Stimulated activated naive CD8-positive, alpha-beta T cell treated with anti-CD3 and anti-CD28 coated beads, Interleukin-15, amount 100 ng/mL, for 72 hours (primary cell): Measurements from ENCODE around the gene TMCO2.

Experiments used
- ATAC-seq: fragments of 150-1000 bp; cut with Tn5 transposase; 2 replicates; pipeline ENCODE4 v1.10.0; 2021; ENCODE audit warnings: mild to moderate bottlenecking, moderate library complexity
- DNase-seq, 2 donors: peaks; one replicate each; pipeline ENCODE4 v3.0.0; 2021 to 2022
- H3K27ac Mint-ChIP-seq, 2 donors: one replicate each; pipeline ENCODE4 v1.8.0; 2022; ENCODE audit warnings: mild to moderate bottlenecking in 2 of 2, mixed read lengths in 2 of 2, moderate library complexity in 2 of 2
- H3K27me3 Mint-ChIP-seq: one replicate; pipeline ENCODE4 v1.8.0; 2022; ENCODE audit warnings: mixed read lengths
- H3K4me1 Mint-ChIP-seq: one replicate; pipeline ENCODE4 v1.8.0; 2022; ENCODE audit warnings: mild to moderate bottlenecking, mixed read lengths
- H3K4me3 Mint-ChIP-seq, 2 donors: one replicate each; pipeline ENCODE4 v1.8.0; 2022; ENCODE audit warnings: mild to moderate bottlenecking in 2 of 2, mixed read lengths in 2 of 2, moderate library complexity in 1 of 2
- H3K9me3 Mint-ChIP-seq, 2 donors: one replicate each; pipeline ENCODE4 v1.8.0; 2022; ENCODE audit warnings: mixed read lengths in 2 of 2

Gene TMCO2

GRCh38 chr1:40248412-40248811 lies 675 bp downstream of the TMCO2 start:
- peaks cover 13% of the 10 kb centered on the region for H3K27me3 Mint-ChIP-seq
- no peaks in the 10 kb centered on the region for H3K9me3 Mint-ChIP-seq
- no peak for DNase-seq
- H3K4me3 Mint-ChIP-seq, result no peak overlapping the region
- no peak for ATAC-seq
- no peak overlapping the region for H3K27ac Mint-ChIP-seq
- H3K4me1 Mint-ChIP-seq, result peaks cover 21% of the 10 kb centered on the region

GRCh38 chr1:40251456-40251855 lies 3.7 kb downstream of the TMCO2 start:
- H3K9me3 Mint-ChIP-seq, result no peaks in the 10 kb centered on the region
- no peaks in the 10 kb centered on the region for H3K27me3 Mint-ChIP-seq
- H3K4me3 Mint-ChIP-seq, result no peak overlapping the region
- no peak for DNase-seq
- no peak for ATAC-seq
- peaks cover 10% of the 10 kb centered on the region for H3K4me1 Mint-ChIP-seq
- no peak overlapping the region for H3K27ac Mint-ChIP-seq

- Mint-ChIP-seq H3K27me3 (no peaks in the 10 kb centered on the region), H3K27ac (peak overlapping the region in 1 of 2 donors; percentile 42), H3K9me3 (no peaks in the 10 kb centered on the region), H3K4me3 (no peak overlapping the region), H3K4me1 (peaks cover 13% of the 10 kb centered on the region)
- ATAC-seq, result no peak
- no peak for DNase-seq
Observed at GRCh38 chr1:40252601-40253000, 4.9 kb downstream of the TMCO2 start.

- ATAC-seq (no peak), DNase-seq (no peak)
- Mint-ChIP-seq H3K27ac (no peak overlapping the region), H3K9me3 (no peaks in the 10 kb centered on the region), H3K4me3 (no peak overlapping the region), H3K4me1 (peaks cover 22% of the 10 kb centered on the region), H3K27me3 (no peaks in the 10 kb centered on the region)
Observed at GRCh38 chr1:40255231-40255630, 7.5 kb downstream of the TMCO2 start.

- H3K4me3 Mint-ChIP-seq, result peak overlapping the region; percentile 89 to 90
- peaks cover 30% of the 10 kb centered on the region for H3K4me1 Mint-ChIP-seq
- DNase-seq (no peak), ATAC-seq (no peak)
- H3K27me3 Mint-ChIP-seq, result no peaks in the 10 kb centered on the region
- peak overlapping the region; percentile 99 to 100 for H3K27ac Mint-ChIP-seq
- no peaks in the 10 kb centered on the region for H3K9me3 Mint-ChIP-seq
Observed at GRCh38 chr1:40256401-40257084, 8.8 kb downstream of the TMCO2 start.

GRCh38 chr1:40257313-40257687 lies 9.6 kb downstream of the TMCO2 start:
- H3K27me3 Mint-ChIP-seq, result no peaks in the 10 kb centered on the region
- peak overlapping the region; percentile 89 to 90 for H3K4me3 Mint-ChIP-seq
- DNase-seq (no peak), ATAC-seq (no peak)
- H3K27ac Mint-ChIP-seq, result peak overlapping the region; percentile 99 to 100
- no peaks in the 10 kb centered on the region for H3K9me3 Mint-ChIP-seq
- H3K4me1 Mint-ChIP-seq, result peaks cover 30% of the 10 kb centered on the region

GRCh38 chr1:40257688-40258444 lies 10.1 kb downstream of the TMCO2 start, which contains the start of gene ZMPSTE24:
Gene ZMPSTE24, plus strand, starts transcription at chr1:40258236. Its CDS starts 36 bp downstream, at chr1:40258272.
- ATAC-seq, result peak; percentile 97
- H3K27ac Mint-ChIP-seq, result peak within 1 kb of the TSS; percentile 99 to 100
- no peaks in the 10 kb centered on the region for H3K27me3 Mint-ChIP-seq
- H3K4me1 Mint-ChIP-seq, result peaks cover 34% of the 10 kb centered on the region
- no peaks in the 10 kb centered on the region for H3K9me3 Mint-ChIP-seq
- H3K4me3 Mint-ChIP-seq, result peak within 1 kb of the TSS; percentile 89 to 90
- peak; percentile 95 to 97 for DNase-seq

GRCh38 chr1:40258445-40258769 lies 10.7 kb downstream of the TMCO2 start:
- no peaks in the 10 kb centered on the region for H3K9me3 Mint-ChIP-seq
- H3K27me3 Mint-ChIP-seq, result no peaks in the 10 kb centered on the region
- H3K4me1 Mint-ChIP-seq, result peaks cover 40% of the 10 kb centered on the region
- peak overlapping the region; percentile 99 to 100 for H3K27ac Mint-ChIP-seq
- H3K4me3 Mint-ChIP-seq, result peak overlapping the region; percentile 89 to 90
- ATAC-seq, result no peak
- no peak for DNase-seq

- Mint-ChIP-seq H3K4me3 (peak overlapping the region; percentile 45 to 71), H3K9me3 (no peaks in the 10 kb centered on the region), H3K27ac (peak overlapping the region; percentile 96), H3K4me1 (peaks cover 41% of the 10 kb centered on the region), H3K27me3 (no peaks in the 10 kb centered on the region)
- DNase-seq (peak; percentile 45 to 63), ATAC-seq (peak; percentile 97)
Observed at GRCh38 chr1:40264354-40264781, 16.6 kb downstream of the TMCO2 start.

GRCh38 chr1:40265298-40265697 lies 17.6 kb downstream of the TMCO2 start:
- Mint-ChIP-seq H3K27ac (peak overlapping the region in 1 of 2 donors; percentile 5), H3K9me3 (no peaks in the 10 kb centered on the region), H3K4me1 (peaks cover 37% of the 10 kb centered on the region), H3K4me3 (no peak overlapping the region), H3K27me3 (no peaks in the 10 kb centered on the region)
- ATAC-seq (no peak), DNase-seq (no peak)

- no peak overlapping the region for H3K4me3 Mint-ChIP-seq
- peaks cover 41% of the 10 kb centered on the region for H3K4me1 Mint-ChIP-seq
- H3K9me3 Mint-ChIP-seq, result no peaks in the 10 kb centered on the region
- no peak overlapping the region for H3K27ac Mint-ChIP-seq
- DNase-seq (no peak), ATAC-seq (no peak)
- no peaks in the 10 kb centered on the region for H3K27me3 Mint-ChIP-seq
Observed at GRCh38 chr1:40265919-40266318, 18.2 kb downstream of the TMCO2 start.

GRCh38 chr1:40266786-40267535 lies 19.2 kb downstream of the TMCO2 start:
- DNase-seq (no peak), ATAC-seq (no peak)
- H3K4me3 Mint-ChIP-seq, result no peak overlapping the region
- H3K9me3 Mint-ChIP-seq, result no peaks in the 10 kb centered on the region
- no peak overlapping the region for H3K27ac Mint-ChIP-seq
- no peaks in the 10 kb centered on the region for H3K27me3 Mint-ChIP-seq
- H3K4me1 Mint-ChIP-seq, result peaks cover 36% of the 10 kb centered on the region

GRCh38 chr1:40267767-40268187 lies 20.0 kb downstream of the TMCO2 start:
- Mint-ChIP-seq H3K27ac (no peak overlapping the region), H3K9me3 (no peaks in the 10 kb centered on the region), H3K27me3 (no peaks in the 10 kb centered on the region), H3K4me3 (no peak overlapping the region), H3K4me1 (peaks cover 38% of the 10 kb centered on the region)
- DNase-seq (no peak), ATAC-seq (no peak)

GRCh38 chr1:40268211-40268610 lies 20.5 kb downstream of the TMCO2 start:
- no peak overlapping the region for H3K4me3 Mint-ChIP-seq
- DNase-seq (no peak), ATAC-seq (no peak)
- H3K27ac Mint-ChIP-seq, result no peak overlapping the region
- no peaks in the 10 kb centered on the region for H3K9me3 Mint-ChIP-seq
- H3K27me3 Mint-ChIP-seq, result no peaks in the 10 kb centered on the region
- H3K4me1 Mint-ChIP-seq, result peaks cover 38% of the 10 kb centered on the region

- ATAC-seq, result peak; percentile 98
- H3K4me1 Mint-ChIP-seq, result peaks cover 21% of the 10 kb centered on the region
- peak overlapping the region in 1 of 2 donors; percentile 62 for H3K4me3 Mint-ChIP-seq
Observed at GRCh38 chr1:40270152-40270834, 22.6 kb downstream of the TMCO2 start.

More at GRCh38 chr1:40270152-40270834, 22.6 kb downstream of the TMCO2 start:
- Mint-ChIP-seq H3K9me3 (no peaks in the 10 kb centered on the region), H3K27me3 (no peaks in the 10 kb centered on the region), H3K27ac (peak overlapping the region; percentile 79 to 89)
- peak in 1 of 2 donors; percentile 35 for DNase-seq
